ENCODE data around the gene CLNS1A.

- TF ChIP-seq CTCF (IDR thresholded peaks at IDR 0.05; ENCODE audit: low read depth, low read length, poor library complexity, severe bottlenecking) = no peak
- TF ChIP-seq EZH2phosphoT487 (IDR thresholded peaks at IDR 0.05; ENCODE audit: borderline replicate concordance, low read length) = no peak
Measured at GRCh38 chr11:77568306-77568705, 69.3 kb downstream of the CLNS1A start.
